ENCODE results near the gene VCP. TPM values are rescaled to one million over a fixed set of nuclear protein-coding genes. Genes with fewer than 3 reads are reported as not detected.

The VCP gene
- total RNA-seq, 2 donors from 2014 or later = 161 to 180 TPM

DNA sequence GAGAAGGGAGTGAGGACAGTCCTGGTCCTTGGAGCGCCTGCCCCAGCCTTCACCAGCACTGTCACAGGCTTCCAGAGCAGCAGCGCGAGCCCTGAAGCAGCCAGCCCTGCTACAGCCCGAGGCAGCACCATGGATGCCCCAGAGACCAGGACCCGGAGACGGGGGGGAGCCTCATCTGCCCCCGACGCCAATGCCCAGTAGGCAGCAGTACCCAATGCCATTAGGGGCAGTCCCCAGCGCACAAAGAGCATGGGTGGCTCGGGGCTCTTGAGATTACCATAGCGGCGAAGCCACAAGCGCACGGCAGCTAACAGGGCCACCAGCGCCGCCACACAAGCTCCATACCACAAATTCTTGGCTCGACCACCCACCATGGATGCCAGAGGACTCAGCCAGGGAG, 19.1 kb upstream of the VCP start:
- WGBS = 96% methylated on average over 17 of the region's 17 CpGs
- H3K27ac ChIP-seq = no peak overlapping the region
- H3K4me1 ChIP-seq (replicated peaks) = peaks cover 4% of the 10 kb centered on the region
- no peaks in the 10 kb centered on the region for H3K27me3 ChIP-seq (replicated peaks; ENCODE audit: insufficient read depth)
- intact Hi-C loops (cut with DNase I) = no loop called here
- no peak for DNase-seq (ENCODE audit: low spot score)
- H3K36me3 ChIP-seq = peaks cover 7 to 19% of the 10 kb centered on the region in 2 donors
- TF ChIP-seq, protein P1, sequence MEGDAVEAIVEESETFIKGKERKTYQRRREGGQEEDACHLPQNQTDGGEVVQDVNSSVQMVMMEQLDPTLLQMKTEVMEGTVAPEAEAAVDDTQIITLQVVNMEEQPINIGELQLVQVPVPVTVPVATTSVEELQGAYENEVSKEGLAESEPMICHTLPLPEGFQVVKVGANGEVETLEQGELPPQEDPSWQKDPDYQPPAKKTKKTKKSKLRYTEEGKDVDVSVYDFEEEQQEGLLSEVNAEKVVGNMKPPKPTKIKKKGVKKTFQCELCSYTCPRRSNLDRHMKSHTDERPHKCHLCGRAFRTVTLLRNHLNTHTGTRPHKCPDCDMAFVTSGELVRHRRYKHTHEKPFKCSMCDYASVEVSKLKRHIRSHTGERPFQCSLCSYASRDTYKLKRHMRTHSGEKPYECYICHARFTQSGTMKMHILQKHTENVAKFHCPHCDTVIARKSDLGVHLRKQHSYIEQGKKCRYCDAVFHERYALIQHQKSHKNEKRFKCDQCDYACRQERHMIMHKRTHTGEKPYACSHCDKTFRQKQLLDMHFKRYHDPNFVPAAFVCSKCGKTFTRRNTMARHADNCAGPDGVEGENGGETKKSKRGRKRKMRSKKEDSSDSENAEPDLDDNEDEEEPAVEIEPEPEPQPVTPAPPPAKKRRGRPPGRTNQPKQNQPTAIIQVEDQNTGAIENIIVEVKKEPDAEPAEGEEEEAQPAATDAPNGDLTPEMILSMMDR (IDR thresholded peaks at IDR 0.05) = no peak
- no peak for TF ChIP-seq POLR2A (IDR thresholded peaks at IDR 0.05)
- TF ChIP-seq POLR2AphosphoS5 (IDR thresholded peaks at IDR 0.05) = no peak
- H3K9me3 ChIP-seq = no peaks in the 10 kb centered on the region
- H3K4me3 ChIP-seq = no peak overlapping the region

DNA sequence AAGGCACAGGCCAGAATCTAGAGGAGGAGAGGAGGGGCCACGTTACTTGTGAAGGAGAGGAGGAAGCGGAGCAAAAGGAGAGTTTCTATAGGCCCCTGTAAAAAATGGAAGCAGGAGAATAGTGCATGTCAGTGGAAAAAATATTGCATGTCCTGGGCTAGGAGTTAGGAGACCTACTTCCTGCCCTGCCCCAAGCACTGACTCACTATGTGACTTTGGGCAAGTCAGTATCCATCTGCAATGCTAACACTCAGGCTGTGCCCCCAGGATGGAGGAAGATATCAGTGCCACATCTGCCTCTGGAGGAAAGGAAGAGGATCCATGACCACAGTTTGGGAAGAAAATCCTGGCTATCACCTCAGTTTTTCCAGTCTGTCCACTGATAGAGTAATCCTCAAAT, 17.0 kb upstream of the VCP start:
- Histone ChIP-seq H3K36me3 (peaks cover 7 to 19% of the 10 kb centered on the region in 2 donors), H3K27ac (no peak overlapping the region), H3K4me3 (no peak overlapping the region), H3K4me1 (replicated peaks) (no peaks in the 10 kb centered on the region), H3K9me3 (no peaks in the 10 kb centered on the region), H3K27me3 (replicated peaks; ENCODE audit: insufficient read depth) (no peaks in the 10 kb centered on the region)
- intact Hi-C loops (cut with DNase I) = no loop called here
- no peak for DNase-seq (ENCODE audit: low spot score)
- WGBS = 86% methylated on average over 2 of the region's 2 CpGs
- no peak for TF ChIP-seq POLR2AphosphoS5 (IDR thresholded peaks at IDR 0.05)
- TF ChIP-seq, protein P1 (IDR thresholded peaks at IDR 0.05) = no peak
- TF ChIP-seq POLR2A (IDR thresholded peaks at IDR 0.05) = no peak

DNA sequence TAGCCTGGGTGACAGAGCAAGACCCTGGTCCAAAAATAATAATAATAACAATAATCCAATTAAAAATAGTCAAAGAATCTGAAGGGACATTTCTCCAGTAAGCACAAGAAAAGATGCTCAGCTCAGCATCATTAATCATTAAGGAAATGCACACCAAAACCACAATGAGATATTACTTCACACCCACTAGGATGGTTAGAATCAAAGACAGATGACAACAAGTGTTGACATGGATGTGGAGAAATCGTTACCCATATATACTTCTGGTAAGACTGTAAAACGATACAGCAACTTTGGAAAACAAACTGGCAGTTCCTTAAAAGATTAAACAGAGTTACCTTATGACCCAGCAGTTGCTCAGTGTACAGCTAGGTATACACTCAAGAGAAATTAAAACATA, 12.7 kb upstream of the VCP start:
- no peak overlapping the region for H3K27ac ChIP-seq
- intact Hi-C loops (cut with DNase I) = no loop called here
- no peak overlapping the region for H3K4me3 ChIP-seq
- H3K36me3 ChIP-seq = peaks cover 0 to 2% of the 10 kb centered on the region in 2 donors
- no peaks in the 10 kb centered on the region for H3K4me1 ChIP-seq (replicated peaks)
- 86% methylated on average over 2 of the region's 2 CpGs for WGBS
- DNase-seq (ENCODE audit: low spot score) = no peak
- TF ChIP-seq, protein P1 (IDR thresholded peaks at IDR 0.05) = no peak
- TF ChIP-seq POLR2A (IDR thresholded peaks at IDR 0.05) = no peak
- no peak for TF ChIP-seq POLR2AphosphoS5 (IDR thresholded peaks at IDR 0.05)
- H3K27me3 ChIP-seq (replicated peaks; ENCODE audit: insufficient read depth) = no peaks in the 10 kb centered on the region
- H3K9me3 ChIP-seq = no peaks in the 10 kb centered on the region

DNA sequence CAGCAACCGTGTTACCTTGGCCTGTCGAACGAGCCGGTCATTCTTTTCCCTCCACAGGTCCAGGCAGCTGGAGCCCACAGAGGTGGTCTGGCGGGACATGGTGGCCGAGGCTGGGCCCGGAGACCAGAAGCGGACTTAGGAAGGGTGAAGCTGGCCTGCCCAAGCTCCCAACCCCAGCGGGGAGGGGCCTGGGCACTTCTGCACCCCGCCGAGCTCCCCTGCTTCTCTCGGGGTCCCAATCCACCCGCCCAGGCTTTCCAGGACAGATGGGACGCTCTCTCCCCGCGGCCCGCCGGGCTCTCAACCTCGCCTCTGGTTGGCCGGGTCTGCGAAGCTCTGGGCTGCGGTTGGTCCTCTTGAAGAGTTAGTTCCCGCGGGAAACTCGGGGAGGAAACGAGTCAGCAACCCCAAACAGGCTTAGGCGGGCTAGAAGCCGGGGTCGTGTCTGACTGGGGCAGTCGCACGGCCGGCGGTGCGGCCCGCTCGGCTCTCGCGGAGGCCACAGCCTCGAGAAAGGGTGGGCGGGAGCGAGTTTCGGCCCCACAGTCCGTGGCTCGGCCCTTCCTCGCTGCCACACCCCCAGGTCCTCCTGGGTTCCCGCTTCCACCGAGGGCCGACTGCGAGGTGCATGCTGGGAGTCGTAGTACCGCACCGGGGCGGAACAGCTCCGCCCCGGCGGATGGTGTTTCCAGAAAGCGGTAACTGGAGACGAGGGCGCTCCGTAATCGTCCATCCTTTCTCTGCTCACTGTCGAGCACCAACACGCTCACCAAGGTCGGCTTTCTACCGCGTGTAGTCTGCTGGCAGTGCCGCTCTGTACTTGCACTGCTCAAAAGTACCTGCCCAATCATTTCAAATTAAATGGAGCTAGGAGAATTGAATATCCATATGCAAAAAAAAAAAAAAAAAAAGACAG, 7.3 kb upstream of the VCP start, which contains the start of gene FANCG:
FANCG (minus strand) TSS at position 517 of the 916 bp plus-strand sequence; CDS start at position 99, 418 bp downstream.
- DNase-seq (ENCODE audit: low spot score) = peak; percentile 92
- intact Hi-C loops (cut with DNase I) = no loop called here
- H3K27me3 ChIP-seq (replicated peaks; ENCODE audit: insufficient read depth) = no peaks in the 10 kb centered on the region
- WGBS = under 1% methylated on average over 67 of the region's 67 CpGs
- H3K4me3 ChIP-seq = peak within 1 kb of the TSS; percentile 42 to 68
- no peaks in the 10 kb centered on the region for H3K36me3 ChIP-seq
- TF ChIP-seq POLR2AphosphoS5 (IDR thresholded peaks at IDR 0.05) = peak; percentile 96
- TF ChIP-seq, protein P1 (IDR thresholded peaks at IDR 0.05) = peak in 2 of 4 experiments; percentile 16 to 36
- TF ChIP-seq POLR2A (IDR thresholded peaks at IDR 0.05) = peak; percentile 35
- peaks cover 7% of the 10 kb centered on the region for H3K4me1 ChIP-seq (replicated peaks)
- H3K27ac ChIP-seq = peak within 1 kb of the TSS; percentile 66 to 82
- H3K9me3 ChIP-seq = no peaks in the 10 kb centered on the region
